Spleen (tissue), 11 donors: ENCODE results near the gene SPTAN1. TPM values are rescaled to one million over a fixed set of nuclear protein-coding genes. Genes with fewer than 3 reads are reported as not detected.

Source experiments
- DNase-seq: peaks from one replicate; pipeline ENCODE4 v3.0.0-alpha.2; 2020
- H3K27ac ChIP-seq, 8 donors: fragments of 200-600 bp; sonication (generic) in 7 of 8; 1 replicate in 4 of 8; 2 replicates in 4 of 8; pipeline versions ENCODE4 v1.5.0 to v1.8.0; 2016 to 2021; ENCODE audit warnings: inconsistent platforms in 4 of 8, mild to moderate bottlenecking in 4 of 8, moderate library complexity in 1 of 8
- H3K27me3 ChIP-seq, 7 donors: fragments of 200-600 bp; sonication (generic) in 6 of 7; replicated peaks in 1 of 7; 1 replicate in 4 of 7; 2 replicates in 3 of 7; pipeline versions ENCODE4 v1.5.0 to v1.8.0; 2016 to 2021; ENCODE audit warnings: inconsistent platforms in 3 of 7, mild to moderate bottlenecking in 1 of 7
- H3K36me3 ChIP-seq, 6 donors: fragments of 200-600 bp; sonication (generic) in 5 of 6; 1 replicate in 4 of 6; 2 replicates in 2 of 6; pipeline versions ENCODE4 v1.5.0 to v1.8.0; 2016 to 2021; ENCODE audit warnings: inconsistent platforms in 2 of 6
- H3K4me1 ChIP-seq, 6 donors: fragments of 200-600 bp; sonication (generic) in 5 of 6; 1 replicate in 3 of 6; 2 replicates in 3 of 6; pipeline versions ENCODE4 v1.5.0 to v1.8.0; 2016 to 2021; ENCODE audit warnings: inconsistent platforms in 3 of 6
- H3K4me3 ChIP-seq, 8 donors: fragments of 200-600 bp; sonication (generic) in 7 of 8; 1 replicate in 4 of 8; 2 replicates in 4 of 8; pipeline versions ENCODE4 v1.5.0 to v1.8.0; 2016 to 2021; ENCODE audit warnings: inconsistent platforms in 4 of 8, mild to moderate bottlenecking in 4 of 8, moderate library complexity in 2 of 8
- H3K9me3 ChIP-seq, 8 donors: fragments of 200-600 bp; sonication (generic) in 7 of 8; 1 replicate in 4 of 8; 2 replicates in 4 of 8; pipeline versions ENCODE4 v1.5.0 to v1.8.0; 2016 to 2021; ENCODE audit warnings: inconsistent platforms in 4 of 8
- POLR2A ChIP-seq, 3 donors: fragments of 450-650 bp; IDR thresholded peaks; one replicate each; pipeline ENCODE4 v1.5.1; 2017; ENCODE audit warnings: antibody characterized with exemption in 3 of 3, mild to moderate bottlenecking in 1 of 3
- POLR2AphosphoS5 ChIP-seq, 3 donors: sonication (generic); formaldehyde crosslinking; IDR thresholded peaks; one replicate each; pipeline ENCODE4 v1.5.1; 2017; ENCODE audit warnings: antibody characterized with exemption in 3 of 3
- WGBS, 5 donors: extraction: QIAGEN DNeasy Blood & Tissue Kit in 3 of 5; methylation state at CpG; one replicate each; pipeline versions ENCODE4 v1.1.5 to v1.1.7; 2013 to 2018; 5-methylcytosine and 5-hydroxymethylcytosine counted together
- intact Hi-C: fragments of 100-400 bp; cut with DNase I; formaldehyde crosslinking; loops from one replicate; pipeline ENCODE4 v1.15.0; 2023; ENCODE audit warnings: low total_unique reads
- polyA plus RNA-seq, 3 donors: library from polyadenylated mRNA; stranded (reverse); fragments of 200-250 nt; gene quantifications; one replicate each; pipeline ENCODE4 v1.2.1, GENCODE V29; 2013
- total RNA-seq, 7 donors: library from RNA; depleted of rRNA in 3 of 7; stranded (reverse); fragments of >200 nt in 3 of 7; fragmentation: NEBNext Ultra II Directional in 4 of 7; extraction: Animal tissue kit (Norgen Biotek cat#: 25700) in 4 of 7; gene quantifications; one replicate each; pipeline versions ENCODE4 v1.1.0 to v1.2.1, GENCODE V29; 2016 to 2021
- TF ChIP-seq, protein P1 (sequence below), 11 experiments: fragments of 200-600 bp in 7 of 11; fragments of 450-650 bp in 4 of 11; sonication (generic) in 4 of 11; IDR thresholded peaks in 8 of 11; conservative IDR thresholded peaks in 3 of 11; 1 replicate in 7 of 11; 2 replicates in 4 of 11; pipeline versions ENCODE4 v1.4.0 to v1.8.0; 2016 to 2021; ENCODE audit warnings: antibody characterized with exemption in 11 of 11, inconsistent platforms in 4 of 11, mild to moderate bottlenecking in 1 of 11
- donor health status: healthy with polysubstance abuse.
- donor health status: DM: no; HTN: no; CAD: no; lungs with moderate emphysema.
- donor health status: DM: no; HTN: no; CAD: no.
- donor health status: Bipolar disorder and iron deficiency.
- donor health status: healthy.
- donor health status: DM: no; HTN: no; CAD: no.
- donor health status: DM: yes; HTN: yes; CAD: no.

Gene SPTAN1
- total and polyA plus RNA-seq, 10 donors, result 83.4 to 386 (median 248) TPM

- no peak overlapping the region for H3K4me3 ChIP-seq
- H3K4me1 ChIP-seq, result peaks cover 0 to 5% (median under 1%) of the 10 kb centered on the region in 6 donors
- no peaks in the 10 kb centered on the region for H3K9me3 ChIP-seq
- H3K27ac ChIP-seq, result no peak overlapping the region
- peaks cover 12 to 100% (median 99%) of the 10 kb centered on the region in 6 donors for H3K36me3 ChIP-seq
- H3K27me3 ChIP-seq, result no peaks in the 10 kb centered on the region
- TF ChIP-seq POLR2AphosphoS5 (IDR thresholded peaks at IDR 0.05), result no peak
- TF ChIP-seq POLR2A (IDR thresholded peaks at IDR 0.05), result no peak
- TF ChIP-seq, protein P1, sequence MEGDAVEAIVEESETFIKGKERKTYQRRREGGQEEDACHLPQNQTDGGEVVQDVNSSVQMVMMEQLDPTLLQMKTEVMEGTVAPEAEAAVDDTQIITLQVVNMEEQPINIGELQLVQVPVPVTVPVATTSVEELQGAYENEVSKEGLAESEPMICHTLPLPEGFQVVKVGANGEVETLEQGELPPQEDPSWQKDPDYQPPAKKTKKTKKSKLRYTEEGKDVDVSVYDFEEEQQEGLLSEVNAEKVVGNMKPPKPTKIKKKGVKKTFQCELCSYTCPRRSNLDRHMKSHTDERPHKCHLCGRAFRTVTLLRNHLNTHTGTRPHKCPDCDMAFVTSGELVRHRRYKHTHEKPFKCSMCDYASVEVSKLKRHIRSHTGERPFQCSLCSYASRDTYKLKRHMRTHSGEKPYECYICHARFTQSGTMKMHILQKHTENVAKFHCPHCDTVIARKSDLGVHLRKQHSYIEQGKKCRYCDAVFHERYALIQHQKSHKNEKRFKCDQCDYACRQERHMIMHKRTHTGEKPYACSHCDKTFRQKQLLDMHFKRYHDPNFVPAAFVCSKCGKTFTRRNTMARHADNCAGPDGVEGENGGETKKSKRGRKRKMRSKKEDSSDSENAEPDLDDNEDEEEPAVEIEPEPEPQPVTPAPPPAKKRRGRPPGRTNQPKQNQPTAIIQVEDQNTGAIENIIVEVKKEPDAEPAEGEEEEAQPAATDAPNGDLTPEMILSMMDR (IDR thresholded peaks at IDR 0.05 in 8 of 11, conservative IDR thresholded peaks at IDR 0.05 in 3 of 11), result no peak
- WGBS, 5 donors, result 92 to 97% (median 94%) methylated on average over 6 of the region's 6 CpGs
- no peak for DNase-seq
- intact Hi-C loops, result no loop called here
Measured at GRCh38 chr9:128619127-128619526, 66.7 kb downstream of the SPTAN1 start.

GRCh38 chr9:128619779-128620178 is 67.4 kb downstream of the SPTAN1 start:
- intact Hi-C loops, result no loop called here
- peaks cover 12 to 100% (median 99%) of the 10 kb centered on the region in 6 donors for H3K36me3 ChIP-seq
- 97 to 98% (median 98%) methylated on average over 5 of the region's 5 CpGs; no CpG with 5 or more reads in 1 of the 5 donors for WGBS, 5 donors
- no peak for TF ChIP-seq POLR2A (IDR thresholded peaks at IDR 0.05)
- no peak for TF ChIP-seq POLR2AphosphoS5 (IDR thresholded peaks at IDR 0.05)
- TF ChIP-seq, protein P1 (IDR thresholded peaks at IDR 0.05 in 8 of 11, conservative IDR thresholded peaks at IDR 0.05 in 3 of 11), result no peak
- no peaks in the 10 kb centered on the region for H3K9me3 ChIP-seq
- H3K27me3 ChIP-seq, result no peaks in the 10 kb centered on the region
- peaks cover 0 to 11% (median 3%) of the 10 kb centered on the region in 6 donors for H3K4me1 ChIP-seq
- H3K4me3 ChIP-seq, result no peak overlapping the region
- DNase-seq, result no peak
- H3K27ac ChIP-seq, result no peak overlapping the region

DNA sequence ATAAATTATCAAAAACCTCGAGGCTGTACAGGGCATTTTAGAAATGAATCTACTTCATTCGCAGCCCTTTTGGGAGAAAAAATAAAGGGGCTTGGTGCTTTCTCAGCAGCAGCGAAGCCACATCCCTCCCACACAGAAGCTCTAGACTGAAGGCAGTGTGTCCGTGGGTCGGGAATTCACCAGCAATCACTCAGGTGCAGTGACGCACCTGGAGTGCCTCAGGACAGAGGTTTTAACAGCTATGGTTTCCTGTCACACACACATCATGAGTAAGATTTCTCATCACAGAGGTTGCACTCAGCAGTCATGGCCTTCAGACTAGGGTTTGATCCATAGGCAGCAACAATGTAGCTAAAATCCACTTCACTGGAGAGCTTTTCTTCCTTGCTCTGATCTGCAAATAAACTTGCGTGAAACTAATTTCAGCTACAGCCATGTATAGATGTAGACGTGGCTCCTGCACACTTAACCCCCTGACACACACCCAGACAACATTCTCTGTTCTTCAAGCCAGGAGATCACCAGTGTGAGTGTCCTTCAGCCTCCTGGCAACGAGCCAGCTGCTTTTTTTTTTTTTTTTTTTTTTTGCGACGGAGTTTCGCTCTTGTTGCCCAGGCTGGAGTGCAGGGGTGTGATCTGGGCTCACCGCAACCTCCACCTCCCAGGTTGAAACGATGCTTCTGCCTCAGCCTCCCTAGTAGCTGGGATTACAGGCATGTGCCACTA is 69.5 kb downstream of the SPTAN1 start:
- no peaks in the 10 kb centered on the region for H3K9me3 ChIP-seq
- no peak for DNase-seq
- no peak overlapping the region for H3K4me3 ChIP-seq
- intact Hi-C loops, result no loop called here
- no peak overlapping the region for H3K27ac ChIP-seq
- no peaks in the 10 kb centered on the region for H3K27me3 ChIP-seq
- H3K4me1 ChIP-seq, result peaks cover 0 to 32% (median 18%) of the 10 kb centered on the region in 6 donors
- TF ChIP-seq, protein P1 (IDR thresholded peaks at IDR 0.05 in 8 of 11, conservative IDR thresholded peaks at IDR 0.05 in 3 of 11), result no peak
- TF ChIP-seq POLR2AphosphoS5 (IDR thresholded peaks at IDR 0.05) (no peak), POLR2A (IDR thresholded peaks at IDR 0.05) (no peak)
- H3K36me3 ChIP-seq, result peaks cover 19 to 100% (median 99%) of the 10 kb centered on the region in 6 donors
- WGBS, 5 donors, result 70 to 83% (median 81%) methylated on average over 14 of the region's 14 CpGs

- intact Hi-C loops, result no loop called here
- no peak for DNase-seq
- Histone ChIP-seq H3K4me1 (peaks cover 0 to 47% (median 27%) of the 10 kb centered on the region in 6 donors), H3K9me3 (no peaks in the 10 kb centered on the region), H3K27ac (peak overlapping the region in 6 of 8 donors; percentile 11 to 67 (median 52)), H3K4me3 (no peak overlapping the region), H3K27me3 (no peaks in the 10 kb centered on the region), H3K36me3 (peaks cover 12 to 100% (median 99%) of the 10 kb centered on the region in 6 donors)
- TF ChIP-seq POLR2A (IDR thresholded peaks at IDR 0.05), result no peak
- TF ChIP-seq POLR2AphosphoS5 (IDR thresholded peaks at IDR 0.05), result peak in 2 of 3 donors; percentile 4 to 16
- TF ChIP-seq, protein P1 (IDR thresholded peaks at IDR 0.05 in 8 of 11, conservative IDR thresholded peaks at IDR 0.05 in 3 of 11), result no peak
- WGBS, 5 donors, result 88 to 92% (median 90%) methylated on average over 10 of the region's 10 CpGs
Measured at GRCh38 chr9:128624566-128624965, 72.2 kb downstream of the SPTAN1 start.
